ENCODE measurements around the gene SLC39A11.
"Not testable (repeated sequence)": the region's sequence is repeated elsewhere in the genome, so short reads cannot be mapped to it uniquely, and the experiment has no call there.

The SLC39A11 gene

GRCh38 chr17:72732893-72733618, 359.4 kb downstream of the SLC39A11 start:
- no peak for DNase-seq

DNA sequence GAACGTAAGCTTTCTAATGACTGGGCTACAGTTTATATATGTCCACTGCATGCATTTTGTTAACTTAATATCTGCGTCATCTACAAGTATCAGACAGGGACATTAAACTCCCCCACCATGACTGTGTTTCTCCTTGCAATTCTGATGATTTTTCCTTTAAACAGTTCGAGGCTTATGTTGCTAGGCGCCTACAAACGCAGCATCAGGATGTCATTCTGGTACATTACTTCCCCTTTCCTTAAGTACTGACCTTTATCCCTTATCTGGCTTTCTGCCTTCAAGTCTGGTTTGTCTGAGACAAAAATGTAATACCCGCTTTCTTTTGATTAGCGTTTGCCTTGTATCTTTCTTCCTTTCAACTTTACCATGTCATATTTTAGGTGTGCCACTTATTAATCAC, 362.4 kb downstream of the SLC39A11 start:
- no peak for DNase-seq

- DNase-seq: no peak
Observed at GRCh38 chr17:72726936-72727335, 365.6 kb downstream of the SLC39A11 start.

GRCh38 chr17:72725433-72726068, 366.9 kb downstream of the SLC39A11 start:
- DNase-seq: peak; percentile 69

DNA sequence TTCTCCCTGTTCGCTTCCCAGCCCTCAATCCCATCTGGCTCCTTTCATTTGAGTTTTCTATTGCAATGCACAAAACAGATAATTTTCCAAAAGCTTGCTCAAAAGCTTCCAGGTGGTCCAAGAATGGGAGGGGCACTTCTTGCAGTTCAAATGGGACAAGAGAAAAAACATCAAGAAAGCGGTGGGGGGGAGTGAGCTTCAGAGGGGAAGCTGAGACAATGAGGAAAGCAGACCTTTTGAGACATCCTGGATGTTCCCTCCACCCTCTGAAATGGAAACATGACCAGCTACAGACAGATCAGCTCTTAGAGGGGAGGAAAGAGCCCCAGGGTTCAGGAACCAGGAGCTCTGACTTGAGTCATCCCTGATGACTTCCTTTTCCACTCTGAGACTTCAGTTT, 368.2 kb downstream of the SLC39A11 start:
- peak; percentile 70 for DNase-seq

DNA sequence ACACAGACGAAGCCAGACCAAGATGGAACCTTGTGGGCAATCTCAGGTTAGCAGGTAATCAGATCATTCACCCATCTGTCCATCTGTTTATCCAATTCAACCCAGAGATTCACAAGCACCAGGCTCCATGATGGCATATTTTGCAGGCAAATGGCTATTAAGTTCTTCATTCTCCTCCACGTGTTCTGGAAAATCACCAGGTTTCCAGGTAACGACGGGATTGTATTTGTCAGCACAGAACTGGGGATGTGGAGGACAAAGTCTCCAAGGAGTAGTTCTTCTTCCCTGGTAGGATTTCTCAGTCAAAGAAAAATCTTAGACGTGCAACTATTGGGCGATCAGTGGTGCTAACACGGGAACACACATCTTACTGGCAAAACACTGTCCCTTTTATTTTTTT, 368.8 kb downstream of the SLC39A11 start:
- DNase-seq: no peak

GRCh38 chr17:72720494-72720825, 372.0 kb downstream of the SLC39A11 start:
- DNase-seq: no peak

GRCh38 chr17:72719578-72720493, 372.7 kb downstream of the SLC39A11 start:
- peak; percentile 73 for DNase-seq

- no peak for DNase-seq
Observed at GRCh38 chr17:72719206-72719577, 373.3 kb downstream of the SLC39A11 start.

GRCh38 chr17:72717676-72718075, 374.8 kb downstream of the SLC39A11 start:
- no peak for DNase-seq

DNA sequence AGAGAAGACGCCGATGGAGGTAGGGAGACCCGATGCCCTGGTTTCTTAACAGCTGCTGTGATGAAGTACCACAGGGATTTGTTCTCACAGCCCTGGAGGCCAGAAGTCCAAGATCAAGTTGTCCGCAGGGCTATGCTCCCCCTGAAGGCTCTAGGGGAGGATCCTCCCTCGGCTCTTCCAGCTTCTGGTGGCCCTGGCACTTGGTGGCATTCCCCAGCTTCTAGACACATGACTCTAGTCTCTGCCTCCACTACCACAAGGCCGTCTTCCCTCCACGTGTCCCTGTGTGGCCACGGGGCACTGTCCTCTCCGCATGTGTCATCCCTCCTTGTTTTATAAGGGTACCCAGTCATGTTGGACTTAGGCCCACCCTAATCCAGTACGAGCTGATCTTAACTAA, 375.2 kb downstream of the SLC39A11 start:
- no peak for DNase-seq

GRCh38 chr17:72715906-72716572, 376.4 kb downstream of the SLC39A11 start:
- peak; percentile 34 for DNase-seq

DNA sequence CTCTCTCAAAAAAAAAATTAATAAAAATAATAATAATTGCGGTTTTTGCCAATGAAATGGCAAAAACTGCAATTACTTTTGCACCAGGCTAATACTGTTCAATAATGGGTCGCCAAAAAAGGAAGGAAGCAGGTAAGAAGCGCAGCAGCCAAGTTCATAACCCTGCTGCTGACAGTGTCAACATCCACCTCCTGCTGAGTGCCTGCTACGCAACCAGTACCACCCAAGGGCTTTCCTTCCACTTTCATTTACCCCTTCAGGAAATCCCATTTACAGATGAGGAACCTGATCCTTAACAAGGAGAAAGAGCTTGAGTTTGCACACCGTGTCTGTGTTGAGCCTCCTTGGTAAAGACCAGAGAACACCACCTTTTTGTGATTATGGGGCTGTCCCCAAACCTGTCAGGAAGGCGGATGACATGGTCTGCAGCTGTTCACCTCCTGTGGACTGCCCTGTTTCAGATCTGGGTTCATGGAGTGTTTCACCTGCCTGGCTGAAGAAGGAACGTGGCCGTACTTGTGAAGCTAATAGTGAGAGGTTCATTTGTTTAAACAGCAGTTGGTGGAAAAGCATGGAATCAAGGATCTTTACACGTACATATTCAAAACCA, 378.0 kb downstream of the SLC39A11 start:
- DNase-seq: no peak

GRCh38 chr17:72713701-72714100, 378.8 kb downstream of the SLC39A11 start:
- DNase-seq: no peak

- no peak for DNase-seq
Observed at GRCh38 chr17:72711521-72712310, 380.8 kb downstream of the SLC39A11 start.

DNA sequence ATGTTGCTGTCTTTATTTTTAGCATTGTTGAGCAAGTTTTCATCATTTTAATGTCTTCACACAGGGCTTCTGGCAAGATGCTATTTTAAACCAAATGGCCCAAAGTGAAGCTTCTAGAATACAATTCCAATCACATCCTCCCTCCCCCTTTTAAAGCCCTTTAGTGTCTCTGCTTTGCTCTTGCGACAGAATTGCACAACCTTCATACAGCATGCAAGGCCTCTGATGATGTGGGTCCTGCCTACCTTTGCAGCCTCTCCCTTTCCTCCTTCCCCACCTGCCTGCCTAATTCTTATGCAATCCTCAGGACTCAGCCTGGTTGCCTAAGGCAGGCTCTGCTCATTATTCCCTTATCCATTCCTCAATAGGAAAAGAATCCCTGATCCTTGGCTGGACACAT, 381.7 kb downstream of the SLC39A11 start:
- DNase-seq: no peak

DNA sequence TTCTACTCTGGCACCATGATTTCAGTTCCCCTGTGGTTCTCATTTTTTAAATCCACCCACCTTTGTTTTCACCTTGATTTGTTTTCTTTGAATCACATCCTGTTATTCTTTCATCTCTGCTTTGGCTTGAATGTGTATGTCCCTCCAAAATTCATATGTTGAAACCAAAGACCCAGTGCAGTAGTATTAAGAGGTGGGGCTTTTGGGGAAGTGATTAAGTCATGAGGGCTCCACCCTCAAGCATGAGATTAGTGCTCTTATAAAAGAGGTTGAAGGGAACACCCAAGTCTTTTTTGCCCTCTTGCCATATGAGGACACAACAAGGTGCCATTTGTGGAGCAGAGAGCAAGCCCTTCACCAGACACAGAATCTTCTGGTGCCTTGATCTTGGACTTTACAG, 382.3 kb downstream of the SLC39A11 start:
- DNase-seq: no peak

DNA sequence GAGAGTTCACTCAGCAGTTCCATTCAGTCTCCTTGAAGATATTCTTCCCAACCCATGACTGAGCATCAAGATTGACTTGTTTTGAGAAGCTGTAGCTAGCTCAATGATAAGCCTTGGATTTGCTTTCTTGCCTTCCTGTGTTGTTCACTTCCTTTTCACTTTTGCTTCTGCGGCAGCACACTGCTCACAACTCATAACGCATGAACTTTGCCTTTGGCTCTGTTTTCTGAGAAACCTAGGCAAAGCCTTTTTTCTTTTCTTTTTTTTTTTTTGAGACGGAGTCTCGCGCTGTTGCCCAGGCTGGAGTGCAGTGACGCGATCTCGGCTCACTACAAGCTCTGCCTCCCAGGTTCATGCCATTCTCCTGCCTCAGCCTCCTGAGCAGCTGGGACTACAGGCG, 383.8 kb downstream of the SLC39A11 start:
- DNase-seq: not testable (repeated sequence)

DNA sequence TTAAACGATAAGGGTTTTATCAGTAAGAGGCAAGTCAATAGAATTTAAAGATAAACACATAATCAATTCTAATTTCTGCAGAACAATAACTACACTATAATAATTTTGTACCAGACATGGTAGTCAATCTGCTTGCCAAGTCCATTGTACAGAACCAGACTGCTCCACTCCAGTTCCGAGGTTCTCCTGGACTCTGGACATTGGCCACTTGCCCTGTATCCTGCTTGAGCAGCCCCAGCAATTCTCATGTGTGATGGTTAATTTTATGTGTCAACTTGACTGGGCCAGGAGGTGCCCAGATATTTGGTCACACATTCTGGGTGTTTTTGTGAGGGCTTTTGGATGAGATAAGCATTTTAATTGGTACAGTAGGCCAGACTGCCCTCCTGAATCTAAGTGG, 384.6 kb downstream of the SLC39A11 start:
- DNase-seq: no peak

DNA sequence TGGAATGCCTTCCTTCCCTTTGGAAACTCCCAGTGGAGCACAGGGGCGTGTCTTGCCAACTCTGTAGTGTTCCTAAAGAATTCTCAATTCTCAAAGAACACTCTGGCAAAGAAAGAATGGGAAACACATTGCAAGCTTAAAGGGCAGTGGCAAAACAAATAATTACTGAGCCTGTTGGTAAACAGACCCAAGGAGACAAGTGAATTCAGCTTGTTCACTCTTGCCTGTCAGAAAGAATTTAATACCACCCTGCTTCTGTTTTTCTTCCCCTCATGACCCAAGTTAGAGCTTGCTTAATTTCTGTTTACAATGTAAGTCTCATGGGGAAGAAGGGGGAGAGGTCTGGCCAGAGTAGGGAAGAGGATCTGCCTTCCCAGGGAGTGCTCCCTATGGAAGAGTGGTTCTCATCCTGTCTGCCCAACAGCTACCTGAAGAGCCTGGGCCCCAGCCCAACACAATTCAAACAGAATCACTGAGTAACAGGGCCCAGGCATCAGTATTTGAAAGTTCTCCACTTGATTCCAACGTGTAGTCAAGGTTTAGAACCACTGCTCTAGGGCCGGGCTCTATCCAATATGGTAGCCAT, 386.0 kb downstream of the SLC39A11 start:
- no peak for DNase-seq

DNA sequence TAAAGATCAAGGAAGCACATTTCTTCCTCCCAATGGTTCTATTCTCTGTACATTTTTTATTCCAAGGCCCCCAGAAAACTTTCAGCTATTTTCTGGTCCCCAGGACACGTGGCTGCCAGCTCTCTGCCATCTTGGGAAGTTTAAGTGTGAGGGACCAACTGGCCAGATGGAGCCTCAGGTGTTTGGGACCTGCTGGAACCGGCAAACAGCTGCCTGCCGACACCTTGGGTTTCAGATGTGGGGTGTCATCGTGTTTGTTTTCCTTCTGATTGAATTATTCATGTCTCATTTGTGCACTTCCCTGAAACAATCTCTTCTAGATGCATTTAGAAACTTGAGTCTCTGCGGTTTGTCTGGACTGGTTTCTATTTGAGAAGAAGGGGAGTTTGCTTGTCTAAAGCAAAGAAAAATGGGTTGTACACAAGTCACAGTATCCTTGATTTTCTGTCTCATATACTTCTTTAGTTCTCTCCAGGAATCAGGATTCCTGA, 386.5 kb downstream of the SLC39A11 start:
- no peak for DNase-seq
